Measurements from ENCODE around the gene TRIO. TPM values are rescaled to one million over a fixed set of nuclear protein-coding genes. Genes with fewer than 3 reads are reported as not detected.
"Not testable (repeated sequence)": the region's sequence is repeated elsewhere in the genome, so short reads cannot be mapped to it uniquely, and the experiment has no call there.

TRIO gene
- total RNA-seq, 1 experiment from 2014 or later, result 99.8 TPM

- no peaks in the 10 kb centered on the region for H3K9me3 ChIP-seq (ENCODE audit: low read depth, low read length, poor library complexity, severe bottlenecking)
- peaks cover 17% of the 10 kb centered on the region for H3K27me3 ChIP-seq (replicated peaks; ENCODE audit: insufficient read depth, low read depth, low read length, poor library complexity)
- no peaks in the 10 kb centered on the region for H3K4me1 ChIP-seq (ENCODE audit: insufficient read depth, low read length, poor library complexity, severe bottlenecking)
- no peak for DNase-seq (ENCODE audit: low spot score)
- H3K36me3 ChIP-seq (ENCODE audit: insufficient read depth, low read length, poor library complexity, severe bottlenecking), result no peaks in the 10 kb centered on the region
- no peak overlapping the region for H3K4me3 ChIP-seq (ENCODE audit: low read depth, low read length, poor library complexity, severe bottlenecking)
- H3K27ac ChIP-seq (ENCODE audit: low read depth, low read length, poor library complexity, severe bottlenecking), result no peak overlapping the region
- ChIA-PET POLR2A (ENCODE audit: low non-redundant PET) (no interaction called here), CTCF (no interaction called here)
- intact Hi-C loops (cut with micrococcal nuclease; ENCODE audit: unreplicated experiment), result no loop called here
- TF ChIP-seq EZH2 (IDR thresholded peaks at IDR 0.05; ENCODE audit: borderline replicate concordance, low read depth, low read length, poor library complexity, severe bottlenecking) (no peak), CTCF (conservative IDR thresholded peaks at IDR 0.05; ENCODE audit: low read depth, low read length) (no peak)
- no TSS peak for BruUV-seq (replicated peaks)
Observed at GRCh38 chr5:14552017-14552416, 408.9 kb downstream of the TRIO start.

GRCh38 chr5:14554288-14554687 lies 411.1 kb downstream of the TRIO start:
- H3K4me3 ChIP-seq (ENCODE audit: low read depth, low read length, poor library complexity, severe bottlenecking); H3K9me3 ChIP-seq (ENCODE audit: low read depth, low read length, poor library complexity, severe bottlenecking); CTCF ChIA-PET; H3K36me3 ChIP-seq (ENCODE audit: insufficient read depth, low read length, poor library complexity, severe bottlenecking); BruUV-seq (replicated peaks); DNase-seq (ENCODE audit: low spot score); H3K4me1 ChIP-seq (ENCODE audit: insufficient read depth, low read length, poor library complexity, severe bottlenecking); POLR2A ChIA-PET (ENCODE audit: low non-redundant PET); intact Hi-C loops (cut with micrococcal nuclease; ENCODE audit: unreplicated experiment); H3K27ac ChIP-seq (ENCODE audit: low read depth, low read length, poor library complexity, severe bottlenecking); H3K27me3 ChIP-seq (replicated peaks; ENCODE audit: insufficient read depth, low read depth, low read length, poor library complexity): not testable (repeated sequence)

- Histone ChIP-seq H3K4me3 (ENCODE audit: low read depth, low read length, poor library complexity, severe bottlenecking) (no peak overlapping the region), H3K36me3 (ENCODE audit: insufficient read depth, low read length, poor library complexity, severe bottlenecking) (no peaks in the 10 kb centered on the region), H3K27ac (ENCODE audit: low read depth, low read length, poor library complexity, severe bottlenecking) (no peak overlapping the region), H3K9me3 (ENCODE audit: low read depth, low read length, poor library complexity, severe bottlenecking) (no peaks in the 10 kb centered on the region), H3K4me1 (ENCODE audit: insufficient read depth, low read length, poor library complexity, severe bottlenecking) (no peaks in the 10 kb centered on the region), H3K27me3 (replicated peaks; ENCODE audit: insufficient read depth, low read depth, low read length, poor library complexity) (peaks cover 3% of the 10 kb centered on the region)
- no peak for DNase-seq (ENCODE audit: low spot score)
- ChIA-PET CTCF (no interaction called here), POLR2A (ENCODE audit: low non-redundant PET) (no interaction called here)
- intact Hi-C loops (cut with micrococcal nuclease; ENCODE audit: unreplicated experiment), result no loop called here
- BruUV-seq (replicated peaks), result no TSS peak
- TF ChIP-seq EZH2 (IDR thresholded peaks at IDR 0.05; ENCODE audit: borderline replicate concordance, low read depth, low read length, poor library complexity, severe bottlenecking) (no peak), CTCF (conservative IDR thresholded peaks at IDR 0.05; ENCODE audit: low read depth, low read length) (no peak)
Observed at GRCh38 chr5:14556015-14556414, 412.9 kb downstream of the TRIO start.

- intact Hi-C loops (cut with micrococcal nuclease; ENCODE audit: unreplicated experiment), result no loop called here
- POLR2A ChIA-PET (ENCODE audit: low non-redundant PET), result interaction anchor here (0.7 kb wide), 1 partner anchor 188 kb away, joined by 9 read pairs; no protein-coding TSS in a partner anchor
- no TSS peak for BruUV-seq (replicated peaks)
Observed at GRCh38 chr5:14557203-14557770, 414.1 kb downstream of the TRIO start.

More at GRCh38 chr5:14557203-14557770, 414.1 kb downstream of the TRIO start:
- H3K36me3 ChIP-seq (ENCODE audit: insufficient read depth, low read length, poor library complexity, severe bottlenecking), result no peaks in the 10 kb centered on the region
- H3K4me3 ChIP-seq (ENCODE audit: low read depth, low read length, poor library complexity, severe bottlenecking), result no peak overlapping the region
- peaks cover 3% of the 10 kb centered on the region for H3K27me3 ChIP-seq (replicated peaks; ENCODE audit: insufficient read depth, low read depth, low read length, poor library complexity)
- no peak overlapping the region for H3K27ac ChIP-seq (ENCODE audit: low read depth, low read length, poor library complexity, severe bottlenecking)
- peak; percentile 29 for DNase-seq (ENCODE audit: low spot score)
- no peaks in the 10 kb centered on the region for H3K9me3 ChIP-seq (ENCODE audit: low read depth, low read length, poor library complexity, severe bottlenecking)
- CTCF ChIA-PET, result no interaction called here
- no peaks in the 10 kb centered on the region for H3K4me1 ChIP-seq (ENCODE audit: insufficient read depth, low read length, poor library complexity, severe bottlenecking)
- no peak for TF ChIP-seq CTCF (conservative IDR thresholded peaks at IDR 0.05; ENCODE audit: low read depth, low read length)
- no peak for TF ChIP-seq EZH2 (IDR thresholded peaks at IDR 0.05; ENCODE audit: borderline replicate concordance, low read depth, low read length, poor library complexity, severe bottlenecking)

All from A673 (cell line).